WTC11 (cell line): ENCODE data around the gene SORCS2. TPM values are rescaled to one million over a fixed set of nuclear protein-coding genes. Genes with fewer than 3 reads are reported as not detected.

ENCODE experiments used
- ATAC-seq: fragments of 200-7000 bp; cut with Tn5 transposase; 2 replicates; pipeline ENCODE4 v1.10.0; 2021; ENCODE audit warnings: mild to moderate bottlenecking, moderate library complexity
- CTCF ChIA-PET: fragments of 300-600 bp; sonication (Branson Sonifier 250); formaldehyde crosslinking; loops from one replicate; lab custom pipeline; 2021; ENCODE audit warnings: antibody characterized with exemption; lab: Charles Lee
- POLR2A ChIA-PET: fragments of 350-600 bp; sonication (Branson Sonifier 250); formaldehyde crosslinking; loops from one replicate; lab custom pipeline; 2021; ENCODE audit warnings: antibody characterized with exemption; lab: Charles Lee
- DNase-seq: peaks from one replicate; pipeline ENCODE4 v3.0.0; 2021; ENCODE audit warnings: low spot score
- H3K27ac Mint-ChIP-seq: 2 replicates; pipeline ENCODE4 v1.8.0; 2021; ENCODE audit warnings: mixed read lengths
- H3K27me3 Mint-ChIP-seq: 2 replicates; pipeline ENCODE4 v1.8.0; 2021; ENCODE audit warnings: low read depth, mild to moderate bottlenecking, moderate library complexity, mixed read lengths
- H3K36me3 Mint-ChIP-seq: 2 replicates; pipeline ENCODE4 v1.8.0; 2021; ENCODE audit warnings: mixed read lengths
- H3K4me1 Mint-ChIP-seq: 2 replicates; pipeline ENCODE4 v1.8.0; 2022; ENCODE audit warnings: mixed read lengths
- H3K4me3 Mint-ChIP-seq: 2 replicates; pipeline ENCODE4 v1.8.0; 2021; ENCODE audit warnings: mild to moderate bottlenecking, moderate library complexity, mixed read lengths
- H3K9me3 Mint-ChIP-seq: 2 replicates; pipeline ENCODE4 v1.8.0; 2021; ENCODE audit warnings: mixed read lengths
- CREM ChIP-seq: sonication (generic); formaldehyde crosslinking; IDR thresholded peaks from 2 replicates; pipeline ENCODE4 v1.8.1; 2022; ENCODE audit warnings: mild to moderate bottlenecking, missing genetic modification reagents, moderate library complexity
- FOXK1 ChIP-seq: sonication (generic); formaldehyde crosslinking; IDR thresholded peaks from 2 replicates; pipeline ENCODE4 v1.8.0; 2022; ENCODE audit warnings: mild to moderate bottlenecking, moderate library complexity, missing genetic modification reagents
- IRF2 ChIP-seq: sonication (generic); formaldehyde crosslinking; IDR thresholded peaks from 2 replicates; pipeline ENCODE4 v1.8.0; 2022; ENCODE audit warnings: low read depth, missing genetic modification reagents, borderline replicate concordance
- KAT7 ChIP-seq: sonication (generic); formaldehyde crosslinking; IDR thresholded peaks from 2 replicates; pipeline ENCODE4 v1.8.1; 2023; ENCODE audit warnings: missing genetic modification reagents, mild to moderate bottlenecking, borderline replicate concordance
- MXD4 ChIP-seq: fragments of 250-450 bp; sonication (Bioruptor Pico); IDR thresholded peaks from 2 replicates; pipeline ENCODE4 v1.8.0; 2021; ENCODE audit warnings: mild to moderate bottlenecking, moderate library complexity, borderline replicate concordance
- OVOL2 ChIP-seq: fragments of 250-450 bp; sonication (Bioruptor Pico); IDR thresholded peaks from 2 replicates; pipeline ENCODE4 v1.9.0; 2021; ENCODE audit warnings: mild to moderate bottlenecking, borderline replicate concordance
- PRRX2 ChIP-seq: fragments of 250-450 bp; sonication (Bioruptor Pico); IDR thresholded peaks from 2 replicates; pipeline ENCODE4 v1.8.0; 2021; ENCODE audit warnings: mild to moderate bottlenecking
- SOX15 ChIP-seq: fragments of 250-450 bp; sonication (Bioruptor Pico); IDR thresholded peaks from 2 replicates; pipeline ENCODE4 v1.9.0; 2021; ENCODE audit warnings: mild to moderate bottlenecking
- TCF7 ChIP-seq: sonication (generic); formaldehyde crosslinking; IDR thresholded peaks from 2 replicates; pipeline ENCODE4 v1.8.0; 2022; ENCODE audit warnings: mild to moderate bottlenecking, low read depth, missing genetic modification reagents, moderate library complexity
- ZNF138 ChIP-seq: sonication (generic); formaldehyde crosslinking; conservative IDR thresholded peaks from 2 replicates; pipeline ENCODE4 v1.8.1; 2022; ENCODE audit warnings: mild to moderate bottlenecking, moderate library complexity, missing genetic modification reagents
- total RNA-seq: library from RNA; stranded (reverse); gene quantifications from 3 replicates; pipeline ENCODE4 v1.2.3, GENCODE V29; 2021
- TF ChIP-seq, protein P1 (sequence below): sonication (generic); formaldehyde crosslinking; IDR thresholded peaks from 2 replicates; pipeline ENCODE4 v1.8.0; 2022; ENCODE audit warnings: mild to moderate bottlenecking, missing genetic modification reagents
- TF ChIP-seq, protein P2 (sequence below): sonication (generic); formaldehyde crosslinking; IDR thresholded peaks from 2 replicates; pipeline ENCODE4 v1.8.1; 2022; ENCODE audit warnings: missing genetic modification reagents, borderline replicate concordance
- TF ChIP-seq, protein P3 (sequence below): sonication (generic); formaldehyde crosslinking; IDR thresholded peaks from 2 replicates; pipeline ENCODE4 v1.8.0; 2023; ENCODE audit warnings: missing genetic modification reagents
- TF ChIP-seq, protein P4 (sequence below): fragments of 250-450 bp; sonication (Bioruptor Pico); IDR thresholded peaks from 2 replicates; pipeline ENCODE4 v1.9.0; 2021; ENCODE audit warnings: mild to moderate bottlenecking
- TF ChIP-seq, protein P5 (sequence below): sonication (generic); formaldehyde crosslinking; IDR thresholded peaks from 2 replicates; pipeline ENCODE4 v1.8.1; 2023; ENCODE audit warnings: mild to moderate bottlenecking, missing genetic modification reagents, moderate library complexity
- TF ChIP-seq, protein P6 (sequence below): fragments of 250-450 bp; sonication (Bioruptor Pico); conservative IDR thresholded peaks from 2 replicates; pipeline ENCODE4 v1.9.0; 2021; ENCODE audit warnings: mild to moderate bottlenecking

Gene SORCS2
- total RNA-seq, 1 experiment from 2014 or later: 6.6 TPM

DNA sequence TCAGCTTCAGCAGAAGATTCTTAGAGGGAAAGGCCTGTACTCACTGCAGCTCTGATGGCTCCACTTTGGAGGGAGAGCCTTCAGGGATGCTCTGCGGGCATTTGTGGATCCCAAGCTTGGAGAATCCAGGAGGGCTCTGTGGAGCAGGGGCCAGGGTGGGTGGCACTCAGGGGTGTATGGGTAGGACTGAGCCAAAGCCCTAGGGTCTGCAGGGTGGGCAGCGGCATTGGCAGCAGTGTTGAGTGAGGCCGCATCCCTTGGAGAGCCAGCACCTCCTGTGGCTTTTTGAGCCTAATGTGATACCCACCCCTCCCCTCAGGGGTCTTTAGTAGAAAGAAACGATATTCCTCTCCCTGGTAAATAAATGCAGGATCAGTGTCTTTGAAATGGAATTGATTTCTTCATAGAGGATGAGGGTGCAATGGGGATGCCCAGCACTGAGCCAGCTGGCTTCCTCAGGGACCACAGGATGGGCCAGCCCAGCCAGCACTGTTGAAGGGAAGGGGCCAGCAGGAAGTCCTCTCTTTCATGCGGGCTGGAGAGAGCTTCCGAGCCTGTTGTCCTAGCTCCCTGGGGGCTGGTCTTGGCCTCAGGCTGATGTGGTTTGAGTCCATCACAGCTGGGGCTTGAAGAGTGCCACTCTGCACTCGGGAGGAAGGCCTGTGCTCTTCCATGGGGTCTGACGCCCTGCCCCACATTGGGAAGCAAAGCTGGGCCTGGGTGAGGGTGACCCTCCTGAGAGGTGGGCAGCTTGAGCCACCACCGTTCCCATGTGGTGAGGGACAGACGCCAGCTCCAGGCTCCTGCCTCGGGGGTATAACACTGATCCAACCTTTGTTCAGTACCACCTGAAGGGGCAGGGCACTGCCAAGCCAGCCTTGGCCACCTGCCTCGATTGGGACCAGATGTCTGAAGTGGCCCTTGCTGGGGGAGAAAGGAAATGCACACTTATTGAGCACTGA, 192.9 kb downstream of the SORCS2 start (continued):
- TF ChIP-seq, protein P1, sequence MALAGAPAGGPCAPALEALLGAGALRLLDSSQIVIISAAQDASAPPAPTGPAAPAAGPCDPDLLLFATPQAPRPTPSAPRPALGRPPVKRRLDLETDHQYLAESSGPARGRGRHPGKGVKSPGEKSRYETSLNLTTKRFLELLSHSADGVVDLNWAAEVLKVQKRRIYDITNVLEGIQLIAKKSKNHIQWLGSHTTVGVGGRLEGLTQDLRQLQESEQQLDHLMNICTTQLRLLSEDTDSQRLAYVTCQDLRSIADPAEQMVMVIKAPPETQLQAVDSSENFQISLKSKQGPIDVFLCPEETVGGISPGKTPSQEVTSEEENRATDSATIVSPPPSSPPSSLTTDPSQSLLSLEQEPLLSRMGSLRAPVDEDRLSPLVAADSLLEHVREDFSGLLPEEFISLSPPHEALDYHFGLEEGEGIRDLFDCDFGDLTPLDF (CRISPR knock-in tag): no peak
- TF ChIP-seq CREM (CRISPR knock-in tag) (no peak), TCF7 (no peak), IRF2 (CRISPR knock-in tag) (no peak), FOXK1 (no peak)
- TF ChIP-seq, protein P2, sequence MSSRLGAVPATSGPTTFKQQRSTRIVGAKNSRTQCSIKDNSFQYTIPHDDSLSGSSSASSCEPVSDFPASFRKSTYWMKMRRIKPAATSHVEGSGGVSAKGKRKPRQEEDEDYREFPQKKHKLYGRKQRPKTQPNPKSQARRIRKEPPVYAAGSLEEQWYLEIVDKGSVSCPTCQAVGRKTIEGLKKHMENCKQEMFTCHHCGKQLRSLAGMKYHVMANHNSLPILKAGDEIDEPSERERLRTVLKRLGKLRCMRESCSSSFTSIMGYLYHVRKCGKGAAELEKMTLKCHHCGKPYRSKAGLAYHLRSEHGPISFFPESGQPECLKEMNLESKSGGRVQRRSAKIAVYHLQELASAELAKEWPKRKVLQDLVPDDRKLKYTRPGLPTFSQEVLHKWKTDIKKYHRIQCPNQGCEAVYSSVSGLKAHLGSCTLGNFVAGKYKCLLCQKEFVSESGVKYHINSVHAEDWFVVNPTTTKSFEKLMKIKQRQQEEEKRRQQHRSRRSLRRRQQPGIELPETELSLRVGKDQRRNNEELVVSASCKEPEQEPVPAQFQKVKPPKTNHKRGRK: no peak
- TF ChIP-seq, protein P3, sequence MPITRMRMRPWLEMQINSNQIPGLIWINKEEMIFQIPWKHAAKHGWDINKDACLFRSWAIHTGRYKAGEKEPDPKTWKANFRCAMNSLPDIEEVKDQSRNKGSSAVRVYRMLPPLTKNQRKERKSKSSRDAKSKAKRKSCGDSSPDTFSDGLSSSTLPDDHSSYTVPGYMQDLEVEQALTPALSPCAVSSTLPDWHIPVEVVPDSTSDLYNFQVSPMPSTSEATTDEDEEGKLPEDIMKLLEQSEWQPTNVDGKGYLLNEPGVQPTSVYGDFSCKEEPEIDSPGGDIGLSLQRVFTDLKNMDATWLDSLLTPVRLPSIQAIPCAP (CRISPR knock-in tag): no peak
- TF ChIP-seq, protein P4, sequence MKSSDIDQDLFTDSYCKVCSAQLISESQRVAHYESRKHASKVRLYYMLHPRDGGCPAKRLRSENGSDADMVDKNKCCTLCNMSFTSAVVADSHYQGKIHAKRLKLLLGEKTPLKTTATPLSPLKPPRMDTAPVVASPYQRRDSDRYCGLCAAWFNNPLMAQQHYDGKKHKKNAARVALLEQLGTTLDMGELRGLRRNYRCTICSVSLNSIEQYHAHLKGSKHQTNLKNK (CRISPR knock-in tag): no peak

DNA sequence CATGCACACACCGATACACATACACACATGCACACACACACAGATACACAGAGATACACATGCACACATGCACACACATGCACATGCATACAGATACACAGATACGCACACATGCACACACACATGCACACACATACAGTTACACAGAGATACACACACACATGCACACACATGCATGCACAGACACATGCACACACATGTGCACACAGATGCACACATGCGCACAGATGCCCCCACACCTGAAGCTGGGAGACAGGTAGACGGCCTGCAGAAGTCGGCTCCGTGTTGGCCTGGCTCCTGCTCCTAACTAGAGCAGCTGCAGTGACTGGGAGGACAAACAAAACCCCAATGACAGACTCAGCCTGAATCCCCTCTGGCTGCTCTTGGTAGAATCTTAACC, 195.6 kb downstream of the SORCS2 start:
- Mint-ChIP-seq H3K27ac (no peak overlapping the region), H3K4me3 (no peak overlapping the region)
- ATAC-seq: no peak
- TF ChIP-seq, protein P3 (CRISPR knock-in tag): no peak
- no peak for TF ChIP-seq IRF2 (CRISPR knock-in tag)
- TF ChIP-seq, protein P5, sequence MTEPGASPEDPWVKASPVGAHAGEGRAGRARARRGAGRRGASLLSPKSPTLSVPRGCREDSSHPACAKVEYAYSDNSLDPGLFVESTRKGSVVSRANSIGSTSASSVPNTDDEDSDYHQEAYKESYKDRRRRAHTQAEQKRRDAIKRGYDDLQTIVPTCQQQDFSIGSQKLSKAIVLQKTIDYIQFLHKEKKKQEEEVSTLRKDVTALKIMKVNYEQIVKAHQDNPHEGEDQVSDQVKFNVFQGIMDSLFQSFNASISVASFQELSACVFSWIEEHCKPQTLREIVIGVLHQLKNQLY (CRISPR knock-in tag): no peak
- TF ChIP-seq PRRX2: no peak
- TF ChIP-seq, all 79 proteins: peak for 0
- Mint-ChIP-seq H3K9me3 (peaks cover 15% of the 10 kb centered on the region), H3K27me3 (no peaks in the 10 kb centered on the region), H3K4me1 (peaks cover 3% of the 10 kb centered on the region; the same call in 1 of the 2 replicates), H3K36me3 (no peaks in the 10 kb centered on the region)
- ChIA-PET POLR2A (no interaction called here), CTCF (no interaction called here)
- DNase-seq: no peak

DNA sequence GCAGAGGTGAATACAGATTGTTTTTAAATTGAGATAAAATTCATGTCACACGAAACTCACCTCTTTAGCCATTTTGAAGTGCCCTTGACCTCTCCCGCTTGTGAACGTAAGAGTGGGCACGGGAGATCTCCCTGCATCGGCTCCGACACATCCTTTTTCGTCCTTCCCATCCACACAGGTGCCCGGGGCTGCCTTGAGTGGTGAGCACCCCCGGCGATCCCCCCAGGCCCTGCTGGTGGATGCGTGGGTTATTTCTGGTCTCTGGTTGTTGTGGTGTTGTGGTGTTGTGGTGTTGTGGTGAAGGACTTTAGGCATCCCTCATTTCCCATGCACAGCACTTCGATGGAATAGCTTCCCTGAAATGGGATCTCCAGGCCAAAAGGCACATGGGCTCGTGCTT, 196.3 kb downstream of the SORCS2 start:
- DNase-seq (no peak), ATAC-seq (no peak)
- TF ChIP-seq, protein P6, sequence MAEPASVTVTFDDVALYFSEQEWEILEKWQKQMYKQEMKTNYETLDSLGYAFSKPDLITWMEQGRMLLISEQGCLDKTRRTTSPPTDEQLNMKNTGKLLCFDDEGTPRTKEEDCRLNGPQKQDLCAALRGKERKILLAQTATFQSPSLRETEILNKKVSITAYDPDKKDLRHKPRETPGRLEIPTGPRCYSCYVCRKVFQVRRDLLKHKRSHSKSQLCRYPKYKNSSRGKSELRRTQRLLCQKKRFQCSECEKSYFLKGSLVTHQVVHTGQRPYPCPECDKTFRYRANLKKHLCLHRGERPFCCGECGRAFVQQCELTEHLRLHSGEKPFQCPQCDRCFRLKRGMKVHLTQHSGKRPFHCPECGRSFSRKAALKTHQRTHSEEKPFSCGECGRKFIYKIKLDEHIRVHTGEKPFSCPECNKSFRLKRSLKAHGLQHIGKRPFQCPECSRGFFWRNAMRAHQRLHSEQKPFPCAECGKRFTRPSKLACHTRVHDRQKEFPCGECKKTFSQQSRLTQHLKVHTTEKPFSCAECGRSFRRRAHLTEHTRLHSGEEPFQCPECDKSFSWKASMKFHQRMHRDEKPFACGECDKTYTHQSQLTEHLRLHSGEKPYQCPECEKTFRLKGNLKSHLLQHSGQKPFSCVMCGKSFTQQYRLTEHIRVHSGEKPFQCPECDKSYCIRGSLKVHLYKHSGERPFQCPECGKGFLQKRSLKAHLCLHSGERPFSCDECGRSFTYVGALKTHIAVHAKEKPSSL: no peak
- TF ChIP-seq MXD4 (no peak), OVOL2 (CRISPR knock-in tag) (no peak), ZNF138 (CRISPR knock-in tag) (no peak), KAT7 (no peak), SOX15 (CRISPR knock-in tag) (no peak)
- CTCF ChIA-PET: interaction anchor here (1.1 kb wide), 1 partner anchor 73 kb away, joined by 4 read pairs; no protein-coding TSS in a partner anchor
- H3K4me1 Mint-ChIP-seq: peaks cover 3% of the 10 kb centered on the region; the same call in 1 of the 2 replicates
- no peak overlapping the region for H3K4me3 Mint-ChIP-seq
- no peaks in the 10 kb centered on the region for H3K36me3 Mint-ChIP-seq
- H3K27ac Mint-ChIP-seq: peak overlapping the region; percentile 63
- H3K9me3 Mint-ChIP-seq: peaks cover 15% of the 10 kb centered on the region
- no peaks in the 10 kb centered on the region for H3K27me3 Mint-ChIP-seq
- POLR2A ChIA-PET: no interaction called here
